ENCODE measurements around the gene FOXP1.

FOXP1 gene

DNA sequence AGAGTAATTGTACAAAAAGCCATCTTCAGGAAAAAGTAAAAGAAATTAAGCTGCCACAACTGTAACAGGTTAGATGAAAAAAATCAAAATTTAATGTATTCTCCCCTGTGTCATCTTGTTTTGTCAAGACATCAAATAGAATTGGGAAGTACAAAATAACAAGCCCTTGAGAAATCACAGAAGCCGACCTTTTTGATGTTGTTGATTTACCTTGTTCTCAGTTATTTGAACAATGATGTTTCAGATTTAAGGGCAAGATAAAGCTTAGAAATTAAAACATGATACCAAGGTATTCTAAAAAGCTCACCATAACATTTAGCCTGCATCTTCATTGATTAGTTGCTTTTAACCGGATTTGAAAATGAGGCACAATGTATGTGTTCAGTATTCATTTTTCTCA is 523.0 kb downstream of the FOXP1 start:
- DNase-seq (ENCODE audit: low read depth in 2 of 2): no peak

DNA sequence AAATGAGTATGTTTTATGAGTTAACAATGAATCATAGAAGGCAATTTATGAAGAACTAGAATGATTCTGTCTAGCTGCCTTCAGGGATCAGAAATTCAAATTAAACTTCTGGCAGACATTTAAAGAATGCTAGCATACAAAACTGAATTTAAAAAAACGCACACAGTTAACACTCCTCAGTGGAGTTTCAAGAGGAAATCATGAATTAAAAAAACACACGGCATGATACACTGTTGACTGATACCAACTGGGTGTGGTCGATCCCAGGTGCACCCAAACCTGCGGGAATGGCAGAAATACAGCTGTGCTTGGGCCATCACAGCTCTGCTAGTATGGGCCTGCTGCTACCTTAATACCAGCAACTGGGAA is 526.0 kb downstream of the FOXP1 start:
- DNase-seq (ENCODE audit: low read depth in 2 of 2): no peak

- DNase-seq (ENCODE audit: low read depth in 2 of 2): no peak
Measured at GRCh38 chr3:71056327-71056726, 527.2 kb downstream of the FOXP1 start.

GRCh38 chr3:71055257-71056001 is 528.1 kb downstream of the FOXP1 start:
- no peak for DNase-seq (ENCODE audit: low read depth in 2 of 2)

DNA sequence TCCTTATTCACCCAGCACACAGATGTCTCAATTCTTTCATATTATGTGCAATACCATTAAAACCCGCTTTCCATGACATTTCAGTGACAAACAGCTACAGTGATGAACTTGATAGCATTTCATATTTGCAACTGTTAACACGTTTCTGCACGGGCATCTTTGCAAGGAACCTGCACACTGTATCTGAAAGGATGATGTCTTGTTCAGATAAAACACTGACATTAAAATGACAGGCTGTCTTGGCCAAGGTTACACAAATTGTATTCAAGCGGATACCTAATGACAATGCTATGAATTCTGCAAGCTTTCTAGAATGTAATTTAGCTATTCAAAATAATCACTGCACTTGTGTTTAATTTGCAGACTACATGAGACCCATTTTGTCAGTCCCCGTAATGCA is 529.2 kb downstream of the FOXP1 start:
- no peak for DNase-seq (ENCODE audit: low read depth in 2 of 2)

DNA sequence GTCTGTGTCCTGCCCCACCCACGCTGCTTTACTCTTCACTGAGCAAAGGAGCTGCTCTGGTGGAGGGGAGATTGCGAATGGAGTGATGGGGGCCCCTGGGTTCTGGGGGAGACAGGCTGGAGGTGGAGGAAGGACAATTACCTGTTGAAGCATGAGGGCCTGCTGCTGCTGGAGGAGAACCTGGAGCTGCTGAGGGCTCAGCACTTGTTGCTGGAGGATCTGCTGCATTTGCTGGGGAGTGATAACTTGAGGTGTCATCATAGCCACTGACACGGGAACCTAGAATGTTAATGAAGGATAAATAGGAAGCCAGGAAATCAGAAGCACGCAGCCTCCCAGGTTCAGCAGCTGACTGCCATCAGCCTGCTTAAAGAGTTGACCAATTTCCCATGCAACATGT is 530.0 kb downstream of the FOXP1 start:
- no peak for DNase-seq (ENCODE audit: low read depth in 2 of 2)

DNA sequence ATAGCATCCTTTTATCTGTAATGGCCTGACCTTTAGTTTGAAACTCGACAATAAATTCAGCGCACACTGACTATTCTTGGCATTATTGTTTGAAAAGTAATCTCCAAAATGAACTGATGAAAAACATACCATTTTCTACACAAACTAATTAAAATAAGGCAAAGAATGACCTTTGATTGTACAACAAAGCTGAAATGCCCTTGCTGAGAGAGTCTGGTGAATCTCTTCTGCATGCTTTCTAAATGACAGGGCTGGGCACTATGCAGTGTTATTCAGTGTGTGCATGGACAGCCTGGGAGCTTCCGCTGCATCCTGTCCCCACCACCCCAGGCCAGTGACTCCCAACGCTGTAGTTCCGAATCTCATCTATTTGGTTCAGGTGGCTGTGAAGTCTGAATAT is 530.8 kb downstream of the FOXP1 start:
- DNase-seq (ENCODE audit: low read depth in 2 of 2): no peak

DNA sequence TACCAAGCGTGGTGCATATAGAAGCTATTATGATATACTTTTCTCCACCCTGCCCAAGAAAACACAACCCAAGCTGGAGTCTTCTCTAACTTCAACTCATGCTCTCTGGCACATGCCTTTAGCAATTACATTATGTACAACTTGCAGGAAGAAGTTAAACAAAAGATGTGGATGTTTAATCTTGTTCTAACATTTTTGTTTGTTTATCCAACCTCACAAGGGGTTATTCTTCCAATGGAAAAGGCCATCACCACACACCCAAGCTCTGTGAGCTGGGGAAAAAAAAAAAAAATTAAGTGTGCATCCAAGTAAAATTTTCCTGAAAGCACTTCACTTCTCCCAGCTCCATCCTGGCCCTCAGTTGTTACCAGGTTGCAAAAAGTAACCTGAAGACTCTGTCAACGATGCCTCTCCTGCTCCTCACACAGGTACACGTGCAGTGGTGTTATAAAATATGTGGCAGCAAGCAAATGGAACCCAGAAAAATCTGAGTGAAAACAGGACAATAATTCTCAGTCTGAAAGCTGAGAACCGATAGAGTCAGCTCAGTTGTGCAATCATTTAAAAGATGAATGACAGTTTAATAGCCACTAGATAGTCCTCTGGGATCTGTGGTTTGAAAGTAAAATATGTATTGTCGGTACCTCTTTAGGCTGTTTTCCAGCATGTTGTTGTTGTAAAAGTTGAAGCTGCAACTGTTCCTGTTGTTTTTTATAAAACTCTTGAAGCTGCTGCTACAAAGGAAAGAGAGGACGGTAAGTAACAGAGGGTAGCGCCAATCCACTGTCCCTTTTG is 531.4 kb downstream of the FOXP1 start:
- peak; percentile 77 to 78 for DNase-seq (ENCODE audit: low read depth in 2 of 2)

DNA sequence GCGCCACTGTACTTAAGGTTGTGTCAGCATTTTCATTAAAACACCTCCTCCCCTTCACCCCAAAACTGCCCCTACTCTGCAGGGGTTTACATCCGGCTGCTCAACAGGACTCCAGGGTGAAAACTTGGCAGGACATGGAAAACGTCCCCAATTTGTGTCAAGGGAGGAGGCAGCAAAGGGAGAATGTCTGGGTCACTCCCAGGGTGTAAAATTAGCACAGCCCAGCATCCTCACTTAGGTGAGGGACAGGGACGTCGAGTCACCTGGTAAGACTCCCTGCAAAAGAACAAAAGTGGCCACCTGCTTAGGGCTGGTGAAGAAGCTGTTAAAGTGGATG is 532.3 kb downstream of the FOXP1 start:
- no peak for DNase-seq (ENCODE audit: low read depth in 2 of 2)

DNA sequence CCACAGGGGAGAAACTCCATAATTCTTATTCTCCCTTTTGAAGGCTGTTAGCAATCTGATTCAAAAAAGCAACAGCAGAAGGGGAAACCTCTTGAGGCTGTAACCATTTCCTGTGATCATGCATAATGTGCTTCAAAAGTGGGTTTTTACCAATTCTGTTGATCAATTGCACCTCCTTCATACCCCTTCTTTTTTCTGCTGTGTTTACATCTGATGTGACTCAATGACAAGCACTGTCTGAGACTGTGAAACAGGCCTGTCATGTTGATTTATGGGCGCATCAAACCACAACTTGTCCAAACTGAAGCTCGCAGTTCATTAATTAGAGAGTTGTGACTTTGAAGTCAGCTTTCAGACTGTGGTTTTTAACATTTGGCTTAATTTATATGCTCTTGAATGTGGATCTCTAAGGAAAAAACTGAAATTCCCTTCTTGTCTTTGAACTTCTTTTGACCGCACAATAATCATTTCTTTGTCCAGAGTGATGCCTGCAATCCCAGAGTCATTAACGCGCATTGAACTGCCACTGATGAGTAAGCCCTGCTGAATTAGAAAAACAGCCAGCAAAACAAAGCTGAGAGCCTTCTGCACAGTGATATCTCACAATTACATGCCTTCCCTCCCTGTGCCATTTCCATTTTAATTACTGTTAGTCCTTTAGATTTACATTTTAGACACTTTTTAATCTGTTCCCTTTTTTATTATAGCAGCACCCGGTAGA is 532.8 kb downstream of the FOXP1 start:
- peak; percentile 90 for DNase-seq (ENCODE audit: low read depth in 2 of 2)

- DNase-seq (ENCODE audit: low read depth in 2 of 2): peak in 1 of 2 experiments; percentile 49
Measured at GRCh38 chr3:71050166-71050537, 533.4 kb downstream of the FOXP1 start.

DNA sequence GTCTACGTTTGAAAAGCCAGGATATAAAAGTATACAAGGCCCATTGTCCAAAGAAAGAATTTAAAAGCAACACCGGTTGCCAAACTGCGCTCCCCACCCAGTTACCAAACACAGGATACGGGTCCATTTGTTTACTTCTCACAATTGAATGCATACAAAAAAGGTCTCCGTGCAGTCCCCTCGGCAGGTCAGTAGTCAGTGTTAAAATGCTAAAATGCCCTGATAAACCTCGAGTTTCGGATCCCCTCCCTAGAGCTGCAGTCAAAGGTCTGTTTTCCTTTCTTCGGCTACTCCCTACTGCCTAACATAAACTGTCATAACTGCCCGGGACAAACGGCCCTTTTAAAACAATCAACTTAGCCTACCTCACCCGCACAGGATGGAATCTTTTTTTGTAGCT is 534.6 kb downstream of the FOXP1 start:
- DNase-seq (ENCODE audit: low read depth in 2 of 2): no peak

DNA sequence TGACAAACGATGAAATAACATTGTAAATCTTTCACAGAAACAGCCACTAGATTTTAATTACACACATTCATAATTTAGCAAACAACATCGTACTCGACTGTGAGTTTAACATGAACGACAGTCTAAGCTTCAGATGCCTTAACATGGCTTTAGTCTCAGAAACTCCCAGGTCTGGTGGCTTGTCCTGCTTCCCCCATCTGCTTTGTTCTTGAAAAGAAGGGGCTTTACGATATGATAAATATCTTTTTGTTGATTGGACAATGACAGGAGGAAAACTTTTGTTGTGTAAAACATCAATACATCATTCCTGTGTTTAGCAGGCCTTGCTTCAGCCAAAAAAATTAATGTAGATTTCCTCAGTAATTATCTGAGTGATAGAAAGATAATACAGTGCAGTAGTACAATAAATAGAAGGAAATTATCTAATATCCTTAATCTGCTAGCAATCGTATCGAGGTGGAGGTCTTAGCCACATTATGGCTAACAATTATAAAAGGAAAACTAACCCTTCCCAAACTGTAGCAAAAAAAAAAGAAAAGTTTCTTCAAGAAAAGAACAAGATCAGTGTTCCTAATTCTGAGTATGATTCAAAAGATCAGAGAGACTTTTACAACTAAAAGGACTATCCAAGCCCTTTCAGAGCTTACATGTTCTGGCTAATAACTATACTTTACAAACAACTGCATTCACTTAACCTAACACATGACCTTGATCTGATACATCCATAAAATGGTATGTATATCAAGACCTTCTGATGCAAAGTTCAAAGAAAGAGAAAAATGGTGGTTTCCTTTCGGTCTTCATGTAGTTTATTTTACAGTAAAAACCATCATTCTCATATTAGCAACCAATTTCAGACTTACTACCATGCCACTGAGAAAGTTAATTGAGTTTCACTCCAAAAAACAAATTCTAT is 535.7 kb downstream of the FOXP1 start:
- no peak for DNase-seq (ENCODE audit: low read depth in 2 of 2)

DNA sequence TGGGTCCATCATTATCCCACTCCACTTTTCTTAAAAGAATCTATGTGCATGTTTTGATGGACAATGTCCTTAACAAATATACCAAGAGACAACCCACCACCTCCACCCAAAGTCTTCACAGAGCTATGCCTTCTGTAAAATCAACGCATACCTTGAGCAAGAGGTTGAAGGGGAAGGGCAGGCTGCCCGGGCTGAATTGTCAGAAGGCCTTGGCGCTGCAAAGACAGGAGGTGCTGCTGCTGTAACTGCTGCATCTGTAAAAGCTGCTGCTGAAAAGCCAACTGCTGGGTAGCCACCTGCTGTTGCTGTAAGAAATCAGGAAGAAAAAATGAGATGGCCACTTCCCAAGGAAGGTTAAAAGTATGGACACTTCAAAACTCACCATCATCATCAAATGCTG is 536.7 kb downstream of the FOXP1 start:
- DNase-seq (ENCODE audit: low read depth in 2 of 2): no peak

DNA sequence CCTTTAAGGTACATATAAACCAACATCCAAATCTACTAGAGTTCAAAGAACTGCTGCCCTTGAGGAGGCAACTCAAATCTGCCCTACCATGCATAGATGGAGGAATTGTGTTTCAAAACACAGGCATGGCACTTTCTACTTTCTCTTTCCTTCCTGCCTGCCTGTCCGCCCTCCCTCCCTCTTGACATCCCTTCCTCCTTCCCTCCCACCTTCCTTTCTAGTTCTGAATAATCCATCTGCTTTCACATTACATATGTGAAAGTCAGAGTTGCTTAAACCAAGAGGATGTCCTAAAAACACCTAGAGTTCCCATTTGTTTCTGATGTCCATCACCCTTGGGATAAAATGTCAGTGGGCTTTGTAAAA is 537.6 kb downstream of the FOXP1 start:
- DNase-seq (ENCODE audit: low read depth in 2 of 2): no peak

DNA sequence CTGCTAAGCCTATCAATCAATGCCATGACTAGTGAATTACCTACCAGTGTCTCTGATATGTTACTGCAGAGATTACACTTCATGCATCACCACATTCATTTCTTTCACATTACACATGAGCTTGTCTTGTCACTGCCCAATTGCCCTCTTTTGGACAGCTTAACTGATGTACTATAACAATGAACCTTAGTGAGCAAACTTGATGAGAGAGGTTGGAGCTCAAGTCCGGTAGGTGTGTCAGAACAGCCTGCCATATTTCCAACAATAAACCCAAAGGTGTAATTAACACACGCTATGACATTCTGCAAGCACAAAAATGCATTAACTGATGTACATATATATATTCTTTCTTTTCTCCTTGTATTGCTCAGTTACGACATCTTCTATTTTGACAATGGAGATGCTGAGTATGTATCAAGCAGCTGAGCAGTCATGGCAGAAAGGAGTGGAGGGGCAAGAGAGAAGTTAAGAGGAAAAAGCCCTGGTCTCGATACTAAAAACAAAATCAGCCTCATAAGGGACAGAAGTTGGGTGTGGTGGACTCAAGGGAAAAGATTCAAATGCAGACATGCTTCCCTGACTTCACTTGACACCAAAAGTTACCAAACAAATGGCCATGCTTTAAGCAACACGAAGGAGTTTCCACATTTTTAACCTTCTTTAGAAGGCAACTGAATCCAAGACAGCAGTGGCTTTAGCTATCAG is 538.2 kb downstream of the FOXP1 start:
- no peak for DNase-seq (ENCODE audit: low read depth in 2 of 2)

GRCh38 chr3:71042759-71043158 is 540.8 kb downstream of the FOXP1 start:
- DNase-seq (ENCODE audit: low read depth in 2 of 2): no peak

DNA sequence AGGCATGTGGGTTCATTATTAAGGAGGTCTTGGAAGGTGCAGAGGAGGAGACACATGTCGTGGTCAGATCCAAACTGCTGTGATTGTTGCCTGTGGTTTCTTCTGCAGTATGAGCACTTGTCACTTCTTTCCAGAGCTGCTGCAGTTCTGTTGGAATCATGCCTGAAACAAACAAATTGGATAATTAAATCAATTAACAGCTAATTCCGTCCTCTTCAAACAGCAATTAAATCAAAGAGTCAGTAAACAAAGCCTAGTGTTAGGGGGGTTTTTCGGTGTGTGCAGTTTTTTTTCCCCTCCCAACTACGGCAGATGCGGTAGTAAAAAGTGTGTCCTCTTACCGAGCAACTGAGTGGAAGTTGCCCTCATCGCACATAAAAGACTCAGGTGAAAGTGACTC is 542.2 kb downstream of the FOXP1 start:
- DNase-seq (ENCODE audit: low read depth in 2 of 2): no peak

DNA sequence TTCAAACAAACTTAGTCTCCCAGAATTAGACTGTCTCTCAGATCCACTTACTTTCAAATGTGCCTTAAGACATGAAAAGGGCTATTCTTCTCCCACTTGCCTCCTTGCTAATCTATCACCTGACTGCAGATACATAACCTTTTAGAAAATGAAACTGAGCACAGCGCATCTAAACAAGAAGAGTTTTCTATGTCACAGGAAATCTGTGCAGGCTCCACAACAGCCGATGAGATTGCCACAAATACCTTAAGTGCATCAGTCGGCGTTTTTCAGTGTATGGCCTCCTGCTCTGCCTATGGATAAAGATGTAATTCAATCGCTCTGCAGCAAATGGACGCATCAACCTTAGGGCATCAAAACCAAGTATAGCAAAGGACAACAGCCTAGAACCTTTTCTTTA is 544.2 kb downstream of the FOXP1 start:
- no peak for DNase-seq (ENCODE audit: low read depth in 2 of 2)

DNA sequence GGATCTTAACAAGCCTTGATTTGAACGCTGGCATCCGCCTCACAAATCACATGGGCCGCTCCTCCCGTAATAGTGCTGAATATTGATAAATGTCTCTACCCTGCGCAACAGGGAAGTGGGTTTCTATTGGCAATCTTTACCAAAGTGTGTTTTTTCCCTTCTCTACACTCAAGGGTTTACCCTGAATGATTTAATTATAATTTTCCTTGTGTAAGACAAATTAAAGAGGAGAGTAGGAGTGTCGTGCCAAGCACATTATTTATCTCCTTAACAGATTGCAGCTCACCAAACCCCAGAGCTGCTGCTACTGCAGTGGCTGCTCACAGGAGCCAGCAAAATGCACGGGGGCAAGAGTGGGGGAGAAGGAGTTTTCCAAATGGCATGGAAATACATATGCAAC is 545.8 kb downstream of the FOXP1 start:
- no peak for DNase-seq (ENCODE audit: low read depth in 2 of 2)

DNA sequence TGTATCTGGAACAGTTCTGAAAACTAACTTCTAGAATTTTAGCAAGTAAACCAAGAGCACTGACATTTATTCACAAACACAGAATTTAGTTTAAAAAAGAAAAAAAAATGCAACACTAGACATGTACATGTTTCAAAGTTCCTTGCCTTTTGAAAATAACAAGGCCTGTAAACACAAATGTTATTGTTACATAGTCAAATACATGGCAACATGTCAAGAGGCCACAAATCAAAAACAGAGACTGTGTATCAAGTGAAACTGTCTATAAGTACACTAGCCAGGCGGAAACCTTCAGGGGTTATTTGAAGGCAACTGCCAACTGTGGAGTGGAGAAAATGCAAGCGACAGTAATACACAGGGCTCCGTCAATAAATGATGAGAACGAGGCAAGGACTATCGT is 547.6 kb downstream of the FOXP1 start:
- no peak for DNase-seq (ENCODE audit: low read depth in 2 of 2)
